ENCODE measurements around the gene C17orf114.
A peak's percentile ranks its signal among the peaks of the same experiment; 100 is the strongest.
"Not testable (repeated sequence)": the region's sequence is repeated elsewhere in the genome, so short reads cannot be mapped to it uniquely, and the experiment has no call there.

C17orf114 gene

DNA sequence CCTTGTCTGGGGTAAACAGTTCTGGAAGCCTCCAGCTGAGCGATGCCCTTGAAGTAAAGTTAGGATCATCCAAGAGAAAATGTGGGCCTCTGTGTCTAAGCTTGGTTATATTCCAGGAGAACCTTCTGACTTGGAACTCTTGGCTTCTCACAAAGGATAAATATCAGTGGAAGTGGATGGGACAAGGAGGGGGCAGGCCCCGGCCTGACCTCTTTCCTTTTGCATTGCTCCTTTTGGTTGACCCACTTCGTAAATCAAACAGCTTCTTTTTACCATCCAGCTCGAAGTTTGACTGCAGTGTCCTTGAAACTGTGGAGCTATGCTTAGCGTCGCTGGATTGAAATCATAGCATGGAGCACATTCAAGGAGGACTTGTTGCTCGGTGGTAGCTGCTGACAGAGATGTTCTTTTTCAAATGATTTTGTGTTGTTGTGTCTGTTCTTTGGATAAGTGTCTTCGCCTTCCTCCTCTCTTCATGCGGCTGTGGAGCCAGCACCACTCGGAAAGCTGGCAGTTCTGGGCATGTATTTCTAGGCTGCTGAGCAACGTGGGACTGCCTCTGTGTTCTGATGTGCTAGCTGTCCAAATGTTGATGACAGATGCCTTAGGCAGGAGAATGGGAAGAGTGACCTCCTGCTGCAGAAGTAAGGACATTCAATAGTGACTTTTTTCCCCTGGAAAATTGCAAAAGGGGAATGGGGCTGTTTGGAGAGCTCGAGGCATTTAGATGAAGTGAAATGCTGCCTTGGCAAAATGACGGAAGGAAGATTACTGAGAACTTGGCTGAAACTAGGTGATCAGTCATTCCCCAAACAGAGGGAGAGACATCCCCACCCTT is 35.6 kb upstream of the C17orf114 start:
- TF ChIP-seq, protein P1, sequence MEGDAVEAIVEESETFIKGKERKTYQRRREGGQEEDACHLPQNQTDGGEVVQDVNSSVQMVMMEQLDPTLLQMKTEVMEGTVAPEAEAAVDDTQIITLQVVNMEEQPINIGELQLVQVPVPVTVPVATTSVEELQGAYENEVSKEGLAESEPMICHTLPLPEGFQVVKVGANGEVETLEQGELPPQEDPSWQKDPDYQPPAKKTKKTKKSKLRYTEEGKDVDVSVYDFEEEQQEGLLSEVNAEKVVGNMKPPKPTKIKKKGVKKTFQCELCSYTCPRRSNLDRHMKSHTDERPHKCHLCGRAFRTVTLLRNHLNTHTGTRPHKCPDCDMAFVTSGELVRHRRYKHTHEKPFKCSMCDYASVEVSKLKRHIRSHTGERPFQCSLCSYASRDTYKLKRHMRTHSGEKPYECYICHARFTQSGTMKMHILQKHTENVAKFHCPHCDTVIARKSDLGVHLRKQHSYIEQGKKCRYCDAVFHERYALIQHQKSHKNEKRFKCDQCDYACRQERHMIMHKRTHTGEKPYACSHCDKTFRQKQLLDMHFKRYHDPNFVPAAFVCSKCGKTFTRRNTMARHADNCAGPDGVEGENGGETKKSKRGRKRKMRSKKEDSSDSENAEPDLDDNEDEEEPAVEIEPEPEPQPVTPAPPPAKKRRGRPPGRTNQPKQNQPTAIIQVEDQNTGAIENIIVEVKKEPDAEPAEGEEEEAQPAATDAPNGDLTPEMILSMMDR (IDR thresholded peaks at IDR 0.05; ENCODE audit: low read length, missing control alignments): no peak
- DNase-seq (ENCODE audit: low read depth): no peak
- H3K4me3 ChIP-seq (replicated peaks; ENCODE audit: low read depth, low read length): no peak overlapping the region

DNA sequence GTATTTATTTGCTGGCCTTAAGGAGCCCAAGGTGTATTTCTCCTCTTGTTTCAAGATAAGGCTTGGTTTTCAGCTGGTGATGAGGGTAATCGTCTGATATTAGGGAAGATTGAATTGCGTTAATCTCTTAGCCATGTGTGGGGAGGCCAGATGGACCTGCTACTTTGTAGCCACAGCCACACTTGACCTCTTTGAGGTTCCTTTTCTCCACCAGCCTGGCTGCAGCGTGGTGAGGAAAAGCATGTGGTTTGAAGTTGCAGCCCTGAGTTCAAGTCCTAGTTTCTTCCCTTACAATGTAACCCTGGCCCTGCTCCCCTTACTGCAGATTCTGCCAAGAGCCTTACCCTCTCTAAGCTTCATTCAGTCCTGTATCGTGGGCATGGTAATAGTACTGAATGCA is 34.1 kb upstream of the C17orf114 start:
- TF ChIP-seq, protein P1 (IDR thresholded peaks at IDR 0.05; ENCODE audit: low read length, missing control alignments): no peak
- H3K4me3 ChIP-seq (replicated peaks; ENCODE audit: low read depth, low read length): no peak overlapping the region
- DNase-seq (ENCODE audit: low read depth): no peak

DNA sequence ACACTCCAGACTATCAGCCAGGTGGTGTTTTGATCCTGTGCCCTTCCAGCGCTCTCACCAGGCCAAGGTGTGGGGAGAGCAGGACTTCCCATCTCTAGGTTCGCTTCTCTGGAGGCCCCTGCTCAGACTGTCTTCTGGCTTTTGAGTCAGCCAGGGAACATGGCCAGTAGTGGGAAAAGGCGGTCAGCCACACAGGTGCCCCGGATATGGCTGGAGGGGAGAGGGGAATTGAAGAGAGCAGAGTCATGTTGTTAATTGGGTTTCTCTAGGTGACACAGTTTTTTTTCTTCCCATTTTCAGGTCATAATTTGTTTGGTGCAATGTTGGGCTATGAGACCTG is 32.5 kb upstream of the C17orf114 start:
- no peak for DNase-seq (ENCODE audit: low read depth)
- TF ChIP-seq, protein P1 (IDR thresholded peaks at IDR 0.05; ENCODE audit: low read length, missing control alignments): no peak
- peak overlapping the region; percentile 85 for H3K4me3 ChIP-seq (replicated peaks; ENCODE audit: low read depth, low read length)

DNA sequence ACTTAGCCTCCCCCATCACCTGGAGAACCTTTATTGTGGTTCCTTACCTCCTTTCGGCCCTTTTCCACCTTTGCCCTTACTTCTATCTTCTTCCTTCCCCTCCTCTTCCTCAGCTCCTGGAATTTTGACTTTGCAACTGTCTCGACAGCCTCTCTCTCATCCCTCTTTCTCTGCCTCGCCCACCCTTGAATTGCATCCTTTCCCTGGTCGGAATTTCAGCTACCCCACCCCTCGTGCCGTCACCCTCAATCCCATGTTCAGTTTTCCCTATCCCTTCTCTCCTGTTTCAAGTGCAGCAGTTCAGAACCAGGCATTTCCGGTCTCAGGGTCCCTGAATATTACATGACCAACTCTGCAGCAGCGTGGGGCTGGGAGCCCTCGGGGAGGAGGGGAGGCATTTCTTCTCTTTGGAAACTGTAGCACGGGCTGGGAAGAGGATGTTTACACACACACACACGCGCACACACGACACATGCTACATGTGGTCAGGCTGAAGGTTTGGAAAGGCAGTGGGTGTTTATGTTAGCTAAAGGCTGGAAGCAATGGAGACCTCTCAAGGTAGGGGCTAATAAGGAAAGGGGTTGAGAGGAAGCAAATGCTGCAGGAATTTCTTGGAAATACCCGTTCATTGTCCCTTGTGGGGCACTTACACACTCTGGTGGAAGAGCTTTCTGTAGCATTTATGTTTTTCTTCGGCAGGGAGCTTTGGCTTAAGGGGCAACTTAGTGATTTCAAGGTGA is 32.0 kb upstream of the C17orf114 start:
- peak overlapping the region; percentile 85 for H3K4me3 ChIP-seq (replicated peaks; ENCODE audit: low read depth, low read length)
- TF ChIP-seq, protein P1 (IDR thresholded peaks at IDR 0.05; ENCODE audit: low read length, missing control alignments): no peak
- DNase-seq (ENCODE audit: low read depth): peak; percentile 53

DNA sequence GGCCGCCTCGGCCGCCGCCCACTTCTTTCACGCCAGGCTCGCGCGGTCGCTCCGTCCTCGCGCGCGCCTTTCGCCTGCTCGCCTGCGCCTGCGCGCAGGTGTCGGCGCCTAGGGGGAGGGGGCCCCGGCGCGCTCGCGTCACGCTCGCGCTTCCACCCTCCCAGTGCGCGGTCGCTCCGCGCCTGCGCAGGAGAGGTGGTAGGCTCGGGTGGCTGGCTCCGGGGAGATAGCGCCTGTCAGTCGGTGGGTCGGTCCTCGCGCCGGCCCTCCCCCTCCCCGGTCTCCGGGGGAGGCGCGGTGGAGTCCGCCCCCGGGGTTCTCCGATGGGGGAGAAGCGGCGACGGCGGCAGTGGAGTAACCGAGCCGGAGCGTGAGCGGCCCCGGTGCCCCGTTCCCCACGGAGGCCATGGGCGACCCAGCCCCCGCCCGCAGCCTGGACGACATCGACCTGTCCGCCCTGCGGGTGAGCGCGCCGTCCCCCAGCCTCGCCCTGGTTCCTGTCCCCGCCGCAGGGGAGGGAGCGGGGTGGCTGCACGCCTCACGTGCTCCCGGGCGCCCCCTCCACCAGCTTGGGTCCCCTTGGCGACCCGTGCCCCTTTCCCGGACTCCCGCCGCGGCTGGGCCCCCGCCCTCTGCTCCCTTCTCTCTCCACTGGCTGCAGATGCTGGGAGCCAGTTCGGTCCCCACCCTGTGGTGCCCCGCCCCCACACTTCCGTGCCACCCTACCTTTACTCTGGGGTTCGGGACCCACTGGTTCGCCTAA is 31.2 kb upstream of the C17orf114 start, which contains the start of gene MINK1:
MINK1 (plus strand) TSS at position 163 of the 763 bp plus-strand sequence; CDS start at position 407, 244 bp downstream.
- TF ChIP-seq, protein P1 (IDR thresholded peaks at IDR 0.05; ENCODE audit: low read length, missing control alignments): no peak
- peak within 1 kb of the TSS; percentile 85 for H3K4me3 ChIP-seq (replicated peaks; ENCODE audit: low read depth, low read length)
- DNase-seq (ENCODE audit: low read depth): peak; percentile 96

DNA sequence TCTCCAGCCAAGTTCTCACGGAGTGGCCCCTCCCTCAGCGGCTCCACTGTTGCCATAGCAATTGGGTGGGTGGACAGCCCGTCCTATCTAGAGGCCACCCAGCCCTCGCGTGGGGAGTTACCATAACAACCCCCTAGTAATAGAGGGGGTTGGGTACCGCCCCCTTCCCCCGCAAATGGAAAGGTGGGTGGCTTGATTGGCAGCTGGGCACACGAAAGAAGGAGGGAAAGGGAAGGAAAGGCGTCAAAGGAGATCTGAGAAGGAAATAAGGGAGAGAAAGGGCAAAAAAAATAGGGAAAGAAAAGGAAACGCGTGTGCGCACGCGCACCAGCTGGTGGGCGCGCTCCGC is 30.7 kb upstream of the C17orf114 start:
- H3K4me3 ChIP-seq (replicated peaks; ENCODE audit: low read depth, low read length): peak overlapping the region; percentile 85
- DNase-seq (ENCODE audit: low read depth): not testable (repeated sequence)

DNA sequence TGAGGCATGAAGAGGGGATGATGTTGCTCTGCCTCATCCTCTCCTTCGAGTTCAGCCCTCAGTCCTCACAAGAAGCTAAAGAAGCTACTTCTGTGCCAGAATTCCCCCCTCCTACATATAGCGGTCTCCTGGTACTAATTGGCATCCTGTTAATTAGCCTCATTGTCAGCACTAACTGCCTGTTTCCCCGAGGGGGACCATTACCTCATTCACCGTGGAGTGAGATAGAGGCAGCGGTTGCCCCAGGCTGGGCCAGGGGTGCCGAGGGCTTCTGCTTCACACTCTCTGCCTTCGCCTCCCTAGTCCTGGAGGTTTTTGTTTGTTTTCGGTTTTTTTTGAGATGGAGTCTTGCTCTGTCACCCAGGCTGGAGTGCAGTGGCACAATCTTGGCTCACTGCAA is 25.3 kb upstream of the C17orf114 start:
- H3K4me3 ChIP-seq (replicated peaks; ENCODE audit: low read depth, low read length): no peak overlapping the region
- no peak for DNase-seq (ENCODE audit: low read depth)
- TF ChIP-seq, protein P1 (IDR thresholded peaks at IDR 0.05; ENCODE audit: low read length, missing control alignments): no peak

Measured in fibroblast of pulmonary artery (primary cell).